ENCODE results near the gene SARDH. TPM values are rescaled to one million over a fixed set of nuclear protein-coding genes. Genes with fewer than 3 reads are reported as not detected.

Gene SARDH
- total and polyA plus RNA-seq, 7 donors = 0.49 to 3.0 (median 1.9) TPM; not detected in 1

- TF ChIP-seq POLR2AphosphoS5 (IDR thresholded peaks at IDR 0.05) = no peak
- no peak for TF ChIP-seq POLR2A (IDR thresholded peaks at IDR 0.05)
- no peak for TF ChIP-seq EP300 (IDR thresholded peaks at IDR 0.05)
- TF ChIP-seq CTCF (IDR thresholded peaks at IDR 0.05) = no peak
- intact Hi-C loops (cut with DNase I) = no loop called here
- H3K27me3 ChIP-seq = no peaks in the 10 kb centered on the region
Measured at GRCh38 chr9:133696071-133696472, 42.1 kb downstream of the SARDH start.

GRCh38 chr9:133694686-133695085 lies 43.5 kb downstream of the SARDH start:
- Histone ChIP-seq H3K27me3 (no peaks in the 10 kb centered on the region), H3K9me3 (no peaks in the 10 kb centered on the region), H3K36me3 (no peaks in the 10 kb centered on the region), H3K4me3 (no peak overlapping the region), H3K4me1 (no peaks in the 10 kb centered on the region), H3K27ac (no peak overlapping the region)
- WGBS, 2 donors = 60 to 91% methylated on average over 3 of the region's 3 CpGs
- no peak for TF ChIP-seq EP300 (IDR thresholded peaks at IDR 0.05)
- no peak for DNase-seq
- intact Hi-C loops (cut with DNase I) = no loop called here

More at GRCh38 chr9:133696071-133696472, 42.1 kb downstream of the SARDH start:
- H3K27ac ChIP-seq = no peak overlapping the region
- WGBS, 2 donors = 71 to 89% methylated on average over 12 of the region's 12 CpGs
- no peaks in the 10 kb centered on the region for H3K4me1 ChIP-seq
- H3K9me3 ChIP-seq = no peaks in the 10 kb centered on the region
- DNase-seq = no peak
- H3K4me3 ChIP-seq = no peak overlapping the region
- H3K36me3 ChIP-seq = no peaks in the 10 kb centered on the region

GRCh38 chr9:133693703-133694529 lies 44.2 kb downstream of the SARDH start:
- no peaks in the 10 kb centered on the region for H3K36me3 ChIP-seq
- DNase-seq = no peak
- intact Hi-C loops (cut with DNase I) = no loop called here
- no peak for TF ChIP-seq EP300 (IDR thresholded peaks at IDR 0.05)
- no peak for TF ChIP-seq POLR2A (IDR thresholded peaks at IDR 0.05)
- no peak for TF ChIP-seq POLR2AphosphoS5 (IDR thresholded peaks at IDR 0.05)
- no peak for TF ChIP-seq CTCF (IDR thresholded peaks at IDR 0.05)
- H3K9me3 ChIP-seq = no peaks in the 10 kb centered on the region
- WGBS, 2 donors = 88 to 90% methylated on average over 32 of the region's 32 CpGs
- H3K27me3 ChIP-seq = no peaks in the 10 kb centered on the region
- H3K4me3 ChIP-seq = no peak overlapping the region
- H3K4me1 ChIP-seq = no peaks in the 10 kb centered on the region
- no peak overlapping the region for H3K27ac ChIP-seq

GRCh38 chr9:133693116-133693515 lies 45.0 kb downstream of the SARDH start:
- DNase-seq = no peak
- Histone ChIP-seq H3K36me3 (no peaks in the 10 kb centered on the region), H3K4me3 (no peak overlapping the region), H3K9me3 (no peaks in the 10 kb centered on the region), H3K27ac (no peak overlapping the region), H3K4me1 (no peaks in the 10 kb centered on the region), H3K27me3 (no peaks in the 10 kb centered on the region)
- TF ChIP-seq POLR2AphosphoS5 (IDR thresholded peaks at IDR 0.05) (no peak), CTCF (IDR thresholded peaks at IDR 0.05) (no peak), POLR2A (IDR thresholded peaks at IDR 0.05) (no peak), EP300 (IDR thresholded peaks at IDR 0.05) (no peak)
- WGBS, 2 donors = 91 to 93% methylated on average over 10 of the region's 10 CpGs
- intact Hi-C loops (cut with DNase I) = no loop called here

- TF ChIP-seq POLR2AphosphoS5 (IDR thresholded peaks at IDR 0.05) (no peak), CTCF (IDR thresholded peaks at IDR 0.05) (no peak), EP300 (IDR thresholded peaks at IDR 0.05) (no peak), POLR2A (IDR thresholded peaks at IDR 0.05) (no peak)
- no peak overlapping the region for H3K4me3 ChIP-seq
- no peaks in the 10 kb centered on the region for H3K4me1 ChIP-seq
- H3K27ac ChIP-seq = no peak overlapping the region
- H3K27me3 ChIP-seq = no peaks in the 10 kb centered on the region
- no peaks in the 10 kb centered on the region for H3K9me3 ChIP-seq
- WGBS, 2 donors = 80 to 91% methylated on average over 25 of the region's 25 CpGs
- no peak for DNase-seq
- H3K36me3 ChIP-seq = no peaks in the 10 kb centered on the region
- intact Hi-C loops (cut with DNase I) = no loop called here
Measured at GRCh38 chr9:133692364-133692985, 45.7 kb downstream of the SARDH start.
